CD4-positive, alpha-beta T cell treated with Interleukin-1 beta for 1 hour (primary cell): ENCODE data around the gene CNN3.

Source experiments
- DNase-seq, 2 donors: peaks; one replicate each; pipeline ENCODE4 v3.0.0-alpha.2; 2020 to 2022

CNN3 gene

GRCh38 chr1:94887106-94887505 is 39.8 kb downstream of the CNN3 start:
- no peak for DNase-seq

GRCh38 chr1:94886361-94886760 is 40.5 kb downstream of the CNN3 start:
- no peak for DNase-seq

- DNase-seq = no peak
Measured at GRCh38 chr1:94884507-94884906, 42.4 kb downstream of the CNN3 start.

- no peak for DNase-seq
Measured at GRCh38 chr1:94884106-94884505, 42.8 kb downstream of the CNN3 start.

GRCh38 chr1:94883691-94884090 is 43.2 kb downstream of the CNN3 start:
- peak in 1 of 2 donors; percentile 33 for DNase-seq

- no peak for DNase-seq
Measured at GRCh38 chr1:94878329-94878728, 48.6 kb downstream of the CNN3 start.

- DNase-seq = no peak
Measured at GRCh38 chr1:94876362-94876761, 50.5 kb downstream of the CNN3 start.

- DNase-seq = no peak
Measured at GRCh38 chr1:94875794-94876193, 51.1 kb downstream of the CNN3 start.

GRCh38 chr1:94874423-94874822 is 52.5 kb downstream of the CNN3 start:
- no peak for DNase-seq

GRCh38 chr1:94873520-94874351 is 53.2 kb downstream of the CNN3 start:
- DNase-seq = no peak

- DNase-seq = no peak
Measured at GRCh38 chr1:94872771-94873495, 54.0 kb downstream of the CNN3 start.

GRCh38 chr1:94871031-94871430 is 55.9 kb downstream of the CNN3 start:
- DNase-seq = no peak

- no peak for DNase-seq
Measured at GRCh38 chr1:94866164-94866807, 60.6 kb downstream of the CNN3 start.

GRCh38 chr1:94865360-94865759 is 61.5 kb downstream of the CNN3 start:
- DNase-seq = no peak

GRCh38 chr1:94864821-94865220 is 62.1 kb downstream of the CNN3 start:
- DNase-seq = no peak

- no peak for DNase-seq
Measured at GRCh38 chr1:94863919-94864318, 63.0 kb downstream of the CNN3 start.

- DNase-seq = no peak
Measured at GRCh38 chr1:94863297-94863911, 63.5 kb downstream of the CNN3 start.

- no peak for DNase-seq
Measured at GRCh38 chr1:94862718-94863117, 64.2 kb downstream of the CNN3 start.

- DNase-seq = no peak
Measured at GRCh38 chr1:94859174-94859573, 67.7 kb downstream of the CNN3 start.

- no peak for DNase-seq
Measured at GRCh38 chr1:94858276-94858675, 68.6 kb downstream of the CNN3 start.

GRCh38 chr1:94856868-94857267 is 70.0 kb downstream of the CNN3 start:
- no peak for DNase-seq

GRCh38 chr1:94856004-94856403 is 70.9 kb downstream of the CNN3 start:
- no peak for DNase-seq

GRCh38 chr1:94855307-94855700 is 71.6 kb downstream of the CNN3 start:
- no peak for DNase-seq
